AG04449 (cell line): Measurements from ENCODE around the gene NEDD8.

Experiments used
- CTCF ChIA-PET: fragments of 350-600 bp; formaldehyde crosslinking; extraction: SDS; loops from one replicate; lab custom pipeline; 2021; ENCODE audit warnings: antibody characterized with exemption; lab: Yijun Ruan, JAX
- POLR2A ChIA-PET: fragments of 400-600, 350-600 bp; formaldehyde crosslinking; extraction: SDS; loops from one replicate; lab custom pipeline; 2020; ENCODE audit warnings: antibody characterized with exemption, inconsistent platforms; lab: Yijun Ruan, JAX
- DNase-seq: peaks from one replicate; pipeline ENCODE4 v3.0.0-alpha.2; 2010; ENCODE audit warnings: low read depth, low spot score
- H3K4me3 ChIP-seq: 2 replicates; pipeline ENCODE4 v1.5.1; 2011; ENCODE audit warnings: low read depth, mild to moderate bottlenecking, control low read depth, low read length
- TF ChIP-seq, protein P1 (sequence below): IDR thresholded peaks from one replicate; pipeline ENCODE4 v1.5.1; 2011; ENCODE audit warnings: mild to moderate bottlenecking, moderate library complexity, low read length, control low read depth, inconsistent platforms; ENCODE audit not compliant: insufficient read depth; ENCODE audit errors: missing control alignments

NEDD8 gene

GRCh38 chr14:24189460-24189859 lies 42.7 kb downstream of the NEDD8 start:
- ChIA-PET CTCF (interaction anchor here (1.1 to 7.5 kb wide), 4 partner anchors 25 to 119 kb away, joined by 3 to 60 read pairs (median 12); partner anchors contain the start of genes CIDEB and IRF9), POLR2A (interaction anchor here (1.0 to 2.4 kb wide), 7 partner anchors 24 to 82 kb away, joined by 3 to 10 read pairs (median 4); partner anchors contain the start of genes DCAF11, NRL, PSME2 and RABGGTA)
- DNase-seq = no peak
- H3K4me3 ChIP-seq = no peak overlapping the region
- TF ChIP-seq, protein P1, sequence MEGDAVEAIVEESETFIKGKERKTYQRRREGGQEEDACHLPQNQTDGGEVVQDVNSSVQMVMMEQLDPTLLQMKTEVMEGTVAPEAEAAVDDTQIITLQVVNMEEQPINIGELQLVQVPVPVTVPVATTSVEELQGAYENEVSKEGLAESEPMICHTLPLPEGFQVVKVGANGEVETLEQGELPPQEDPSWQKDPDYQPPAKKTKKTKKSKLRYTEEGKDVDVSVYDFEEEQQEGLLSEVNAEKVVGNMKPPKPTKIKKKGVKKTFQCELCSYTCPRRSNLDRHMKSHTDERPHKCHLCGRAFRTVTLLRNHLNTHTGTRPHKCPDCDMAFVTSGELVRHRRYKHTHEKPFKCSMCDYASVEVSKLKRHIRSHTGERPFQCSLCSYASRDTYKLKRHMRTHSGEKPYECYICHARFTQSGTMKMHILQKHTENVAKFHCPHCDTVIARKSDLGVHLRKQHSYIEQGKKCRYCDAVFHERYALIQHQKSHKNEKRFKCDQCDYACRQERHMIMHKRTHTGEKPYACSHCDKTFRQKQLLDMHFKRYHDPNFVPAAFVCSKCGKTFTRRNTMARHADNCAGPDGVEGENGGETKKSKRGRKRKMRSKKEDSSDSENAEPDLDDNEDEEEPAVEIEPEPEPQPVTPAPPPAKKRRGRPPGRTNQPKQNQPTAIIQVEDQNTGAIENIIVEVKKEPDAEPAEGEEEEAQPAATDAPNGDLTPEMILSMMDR = no peak

DNA sequence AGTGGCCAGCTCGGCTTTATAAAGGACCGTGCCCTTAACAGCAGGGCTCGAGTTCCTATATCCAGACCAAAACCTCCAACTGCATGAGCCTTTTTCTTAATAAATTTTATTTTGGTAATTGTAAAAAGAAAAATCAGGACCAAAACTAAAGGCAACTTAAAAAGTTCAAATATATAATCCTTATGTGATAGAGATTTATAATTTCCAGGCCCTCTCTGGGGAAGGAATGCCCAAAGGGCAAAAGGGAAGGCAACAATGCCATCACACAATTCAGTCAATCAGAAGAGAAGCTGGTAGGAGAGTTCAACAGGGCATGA lies 43.1 kb downstream of the NEDD8 start:
- no peak for DNase-seq
- ChIA-PET CTCF (interaction anchor here (0.9 to 7.5 kb wide), 6 partner anchors 25 to 242 kb away, joined by 3 to 60 read pairs (median 4); partner anchors contain the start of genes CIDEB, DHRS1, IRF9 and NOP9), POLR2A (interaction anchor here (1.0 to 2.4 kb wide), 8 partner anchors 25 to 110 kb away, joined by 3 to 10 read pairs (median 4); partner anchors contain the start of genes DCAF11, DHRS1, NOP9 and NRL)
- H3K4me3 ChIP-seq = peak overlapping the region; percentile 30
- TF ChIP-seq, protein P1 = no peak

DNA sequence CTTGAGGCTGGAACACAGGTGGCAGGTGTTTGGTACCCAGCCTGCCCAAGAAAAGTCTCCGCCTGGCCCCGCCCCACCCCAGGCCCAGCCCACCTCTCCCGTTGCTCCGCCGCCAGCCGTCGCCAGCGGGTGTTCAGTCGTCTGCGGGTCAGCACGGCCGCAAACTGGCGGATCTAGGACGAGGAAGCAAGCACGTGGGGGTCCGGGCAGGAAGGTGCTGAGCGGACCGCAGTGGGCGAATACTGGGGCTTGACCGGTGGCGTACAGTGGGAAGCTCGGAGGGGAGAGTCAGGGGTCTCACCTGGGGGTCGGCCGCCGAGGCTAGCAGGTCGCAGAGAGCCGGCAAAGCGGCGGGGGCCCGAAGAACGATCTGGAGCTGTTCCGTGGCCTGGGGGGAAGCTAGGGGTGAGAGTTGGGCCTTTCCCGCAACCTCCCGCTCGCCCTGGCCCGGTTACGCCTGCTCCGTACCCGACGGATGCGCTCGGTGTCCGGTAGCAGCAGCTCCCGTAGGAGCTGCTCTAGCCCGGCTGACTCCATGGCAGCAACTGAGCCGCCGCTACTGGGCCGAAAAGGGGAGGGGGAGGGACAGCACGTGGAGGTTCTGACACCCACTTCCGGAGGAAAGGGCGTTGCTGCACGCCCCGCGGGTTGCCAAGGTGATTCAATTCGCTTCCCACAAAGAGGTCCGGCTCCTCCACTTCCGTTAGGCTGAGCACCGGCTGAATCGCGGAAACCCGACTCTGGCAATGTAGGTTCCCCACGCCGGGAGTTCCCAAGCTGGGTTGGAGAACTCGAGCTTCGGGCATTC lies 43.7 kb downstream of the NEDD8 start, which contains the start of gene IPO4:
Gene IPO4 (minus strand): TSS at position 566 of the 808 bp plus-strand sequence. CDS start 29 bp downstream, at position 537.
- H3K4me3 ChIP-seq = peak within 1 kb of the TSS; percentile 84
- TF ChIP-seq, protein P1 = no peak
- ChIA-PET POLR2A (interaction anchor here (0.6 to 2.4 kb wide), 8 partner anchors 26 to 111 kb away, joined by 3 to 10 read pairs (median 4); partner anchors contain the start of genes DCAF11, DHRS1, NOP9 and NRL), CTCF (interaction anchor here (0.6 to 7.5 kb wide), 6 partner anchors 27 to 1213 kb away, joined by 3 to 60 read pairs (median 4); partner anchors contain the start of genes CIDEB, DHRS1, IRF9 and NOP9)
- DNase-seq = peak; percentile 90

GRCh38 chr14:24187539-24187915 lies 44.6 kb downstream of the NEDD8 start:
- peak overlapping the region; percentile 84 for H3K4me3 ChIP-seq
- POLR2A ChIA-PET = interaction anchor here (2.4 kb wide), 1 partner anchor 40 kb away, joined by 10 read pairs; the partner anchor contains the start of genes PSME2 and RNF31

GRCh38 chr14:24186831-24187538 lies 45.2 kb downstream of the NEDD8 start:
- no peak for DNase-seq
- TF ChIP-seq, protein P1 = no peak
- no peak overlapping the region for H3K4me3 ChIP-seq
- ChIA-PET CTCF (interaction anchor here (5.0 to 7.5 kb wide), 2 partner anchors 26 to 111 kb away, joined by 20 to 60 read pairs; partner anchors contain the start of gene IRF9), POLR2A (interaction anchor here (1.0 to 2.4 kb wide), 2 partner anchors 10 to 40 kb away, joined by 3 to 10 read pairs; partner anchors contain the start of genes PSME2 and RNF31)

More at GRCh38 chr14:24187539-24187915, 44.6 kb downstream of the NEDD8 start:
- CTCF ChIA-PET = interaction anchor here (0.5 to 7.5 kb wide), 3 partner anchors 26 to 129 kb away, joined by 3 to 60 read pairs (median 20); partner anchors contain the start of gene IRF9
- TF ChIP-seq, protein P1 = no peak
- no peak for DNase-seq
